Measurements from ENCODE around the gene ZNF865.
A peak's percentile ranks its signal among the peaks of the same experiment; 100 is the strongest.

The ZNF865 gene

DNA sequence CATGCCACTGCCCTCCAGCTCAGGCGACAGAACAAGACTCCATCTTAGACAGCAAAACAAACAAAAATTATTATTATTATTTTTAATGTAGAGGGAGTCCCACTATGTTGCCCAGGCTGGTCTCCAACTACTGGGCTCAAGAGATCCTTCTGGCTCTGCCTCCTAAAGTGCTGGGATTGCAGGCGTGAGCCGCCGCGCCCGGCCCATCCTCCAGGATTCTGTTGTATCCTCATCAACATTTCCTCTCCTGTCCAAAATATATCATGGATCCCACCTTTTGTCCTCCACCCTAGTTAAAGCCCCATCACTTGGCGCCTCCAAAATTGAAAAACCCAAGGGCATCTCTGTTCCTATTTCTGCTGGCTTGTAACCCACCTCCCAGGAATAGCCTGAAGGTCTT lies 17.7 kb downstream of the ZNF865 start:
- no peak overlapping the region for H3K4me3 ChIP-seq (ENCODE audit: low read depth, low read length)
- in situ Hi-C loops (cut with HindIII; ENCODE audit: low sequenced_read_pairs): no loop called here
- TF ChIP-seq, protein P1, sequence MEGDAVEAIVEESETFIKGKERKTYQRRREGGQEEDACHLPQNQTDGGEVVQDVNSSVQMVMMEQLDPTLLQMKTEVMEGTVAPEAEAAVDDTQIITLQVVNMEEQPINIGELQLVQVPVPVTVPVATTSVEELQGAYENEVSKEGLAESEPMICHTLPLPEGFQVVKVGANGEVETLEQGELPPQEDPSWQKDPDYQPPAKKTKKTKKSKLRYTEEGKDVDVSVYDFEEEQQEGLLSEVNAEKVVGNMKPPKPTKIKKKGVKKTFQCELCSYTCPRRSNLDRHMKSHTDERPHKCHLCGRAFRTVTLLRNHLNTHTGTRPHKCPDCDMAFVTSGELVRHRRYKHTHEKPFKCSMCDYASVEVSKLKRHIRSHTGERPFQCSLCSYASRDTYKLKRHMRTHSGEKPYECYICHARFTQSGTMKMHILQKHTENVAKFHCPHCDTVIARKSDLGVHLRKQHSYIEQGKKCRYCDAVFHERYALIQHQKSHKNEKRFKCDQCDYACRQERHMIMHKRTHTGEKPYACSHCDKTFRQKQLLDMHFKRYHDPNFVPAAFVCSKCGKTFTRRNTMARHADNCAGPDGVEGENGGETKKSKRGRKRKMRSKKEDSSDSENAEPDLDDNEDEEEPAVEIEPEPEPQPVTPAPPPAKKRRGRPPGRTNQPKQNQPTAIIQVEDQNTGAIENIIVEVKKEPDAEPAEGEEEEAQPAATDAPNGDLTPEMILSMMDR (IDR thresholded peaks at IDR 0.05; ENCODE audit: low read depth, low read length): no peak
- DNase-seq (ENCODE audit: low read depth, low spot score): no peak

DNA sequence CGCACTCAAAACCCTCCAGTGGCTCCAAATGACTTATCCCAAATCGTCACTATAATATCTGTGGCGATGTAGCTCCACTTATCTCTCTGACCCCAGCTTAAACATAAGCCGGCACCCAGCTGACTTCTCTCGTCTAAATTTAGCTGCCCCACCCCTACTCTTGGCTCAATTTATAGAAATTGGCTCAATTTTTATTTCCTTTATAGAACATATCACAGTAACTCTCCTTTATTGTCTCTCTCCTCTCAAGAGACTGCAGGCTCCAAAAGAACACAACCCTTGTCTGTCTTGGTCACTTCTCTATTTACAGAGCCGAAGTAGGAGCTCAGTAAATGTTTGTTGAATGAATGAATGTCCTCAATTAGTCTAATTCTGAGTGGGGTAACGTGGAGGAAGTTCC lies 18.1 kb downstream of the ZNF865 start:
- TF ChIP-seq, protein P1 (IDR thresholded peaks at IDR 0.05; ENCODE audit: low read depth, low read length): no peak
- peak overlapping the region; percentile 19 for H3K4me3 ChIP-seq (ENCODE audit: low read depth, low read length)
- in situ Hi-C loops (cut with HindIII; ENCODE audit: low sequenced_read_pairs): no loop called here
- no peak for DNase-seq (ENCODE audit: low read depth, low spot score)

DNA sequence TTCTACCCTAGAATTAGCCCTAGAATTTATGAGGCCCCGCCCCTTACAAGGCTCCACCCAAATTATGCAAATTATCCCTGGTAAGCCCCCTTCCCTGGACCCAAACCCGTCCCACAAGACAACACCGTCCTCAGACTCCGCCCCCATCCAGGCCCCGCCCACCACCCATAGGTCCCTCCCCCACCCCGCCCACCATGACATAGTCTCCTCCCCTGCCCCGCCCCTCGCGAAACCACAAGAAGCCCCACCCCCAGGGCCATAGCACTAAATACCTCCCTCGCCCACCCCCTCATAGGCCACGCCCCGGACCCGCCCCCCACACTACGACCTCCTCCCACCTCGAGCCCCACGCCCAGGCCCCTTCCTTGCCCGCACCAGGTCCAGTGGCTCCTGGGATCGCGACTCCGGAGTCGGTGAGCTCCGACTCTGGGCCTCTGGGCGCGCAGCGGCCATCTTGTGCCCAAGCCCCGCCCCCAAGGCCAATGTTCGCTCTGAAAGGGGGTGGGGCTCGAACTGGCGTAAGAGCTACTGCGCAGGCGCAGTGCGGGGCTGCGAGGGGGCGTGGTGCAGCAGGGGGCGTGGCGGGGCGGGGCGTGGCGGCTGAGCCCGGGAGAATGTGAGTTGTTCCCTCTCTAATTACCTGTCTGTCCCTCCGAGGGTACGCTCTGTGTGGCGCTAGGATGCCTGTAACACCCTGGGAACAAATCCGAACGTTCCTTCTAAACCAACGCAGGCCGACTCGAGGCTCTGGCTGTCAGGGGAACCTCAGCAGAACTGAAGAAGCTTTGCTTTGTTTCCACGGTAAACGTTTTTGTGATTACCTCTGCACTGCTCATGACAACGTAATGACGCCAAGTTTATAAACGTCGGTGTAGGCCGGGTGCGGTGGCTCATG lies 18.9 kb downstream of the ZNF865 start, which contains the start of gene ZNF784:
TSS of gene ZNF784 (minus strand) at position 458 of the 895 bp plus-strand sequence. CDS start at position 453, 5 bp downstream.
- peak within 1 kb of the TSS; percentile 70 for H3K4me3 ChIP-seq (ENCODE audit: low read depth, low read length)
- in situ Hi-C loops (cut with HindIII; ENCODE audit: low sequenced_read_pairs): no loop called here
- peak; percentile 92 for DNase-seq (ENCODE audit: low read depth, low spot score)
- TF ChIP-seq, protein P1 (IDR thresholded peaks at IDR 0.05; ENCODE audit: low read depth, low read length): no peak

DNA sequence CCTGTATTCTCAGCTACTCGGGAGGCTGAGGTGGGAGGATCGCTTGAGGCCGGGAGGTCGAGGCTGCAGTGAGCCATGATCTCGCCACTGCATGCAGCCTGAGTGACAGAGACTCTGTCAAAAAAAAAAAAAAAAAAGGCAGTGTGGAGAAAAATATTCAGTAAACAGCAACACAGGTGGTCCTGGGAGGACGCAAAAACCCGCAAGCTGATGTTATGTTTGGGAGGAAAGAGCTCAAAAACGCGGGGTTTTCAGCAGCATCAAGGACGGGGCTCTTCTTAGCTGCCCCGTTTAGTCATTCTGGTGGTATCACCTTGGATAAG lies 19.5 kb downstream of the ZNF865 start:
- in situ Hi-C loops (cut with HindIII; ENCODE audit: low sequenced_read_pairs): no loop called here
- peak overlapping the region; percentile 70 for H3K4me3 ChIP-seq (ENCODE audit: low read depth, low read length)
- DNase-seq (ENCODE audit: low read depth, low spot score): no peak
- TF ChIP-seq, protein P1 (IDR thresholded peaks at IDR 0.05; ENCODE audit: low read depth, low read length): no peak

DNA sequence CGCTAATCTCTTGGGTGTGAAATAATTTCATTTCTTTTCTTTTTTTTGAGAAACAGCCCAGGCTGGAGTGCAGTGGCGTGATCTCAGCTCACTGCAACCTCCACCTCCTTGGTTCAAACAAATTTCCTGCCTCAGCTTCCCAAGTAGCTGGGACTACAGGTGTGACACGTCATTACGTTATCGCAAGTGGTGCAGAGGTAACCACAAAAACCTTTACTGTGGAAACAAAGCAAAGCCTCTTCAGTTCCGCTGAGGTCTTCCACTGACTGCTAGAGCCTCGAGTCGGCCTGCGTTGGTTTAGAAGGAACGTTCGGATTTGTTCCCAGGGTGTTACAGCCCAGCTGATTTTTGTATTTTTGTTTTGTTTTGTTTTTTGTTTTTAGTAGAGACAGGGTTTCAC lies 20.9 kb downstream of the ZNF865 start:
- TF ChIP-seq, protein P1 (IDR thresholded peaks at IDR 0.05; ENCODE audit: low read depth, low read length): no peak
- in situ Hi-C loops (cut with HindIII; ENCODE audit: low sequenced_read_pairs): no loop called here
- no peak for DNase-seq (ENCODE audit: low read depth, low spot score)

DNA sequence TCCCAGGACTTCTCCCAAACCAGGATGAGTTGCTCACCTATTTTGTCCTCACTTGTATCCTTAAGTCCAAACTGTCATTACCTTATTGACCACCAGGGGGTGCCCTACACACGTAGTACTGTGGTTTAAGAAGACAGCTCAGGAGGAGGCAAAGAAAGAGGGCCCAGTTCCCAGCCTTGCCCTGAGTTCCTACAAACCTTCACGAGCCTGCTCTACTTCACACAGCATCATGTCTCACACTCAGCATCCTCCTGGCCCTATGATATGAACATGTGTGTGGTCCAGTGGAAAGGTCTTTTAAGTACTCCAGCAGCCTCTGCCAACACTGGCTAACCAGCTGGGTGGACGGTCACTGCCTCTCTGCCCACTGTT lies 27.0 kb downstream of the ZNF865 start:
- H3K4me3 ChIP-seq (ENCODE audit: low read depth, low read length): no peak overlapping the region
- in situ Hi-C loops (cut with HindIII; ENCODE audit: low sequenced_read_pairs): no loop called here
- DNase-seq (ENCODE audit: low read depth, low spot score): peak; percentile 96
- TF ChIP-seq, protein P1 (IDR thresholded peaks at IDR 0.05; ENCODE audit: low read depth, low read length): peak; percentile 85

More for the DNA sequence above, 20.9 kb downstream of the ZNF865 start:
- no peak overlapping the region for H3K4me3 ChIP-seq (ENCODE audit: low read depth, low read length)
